Measurements from ENCODE around the gene SDK1.

Gene SDK1

DNA sequence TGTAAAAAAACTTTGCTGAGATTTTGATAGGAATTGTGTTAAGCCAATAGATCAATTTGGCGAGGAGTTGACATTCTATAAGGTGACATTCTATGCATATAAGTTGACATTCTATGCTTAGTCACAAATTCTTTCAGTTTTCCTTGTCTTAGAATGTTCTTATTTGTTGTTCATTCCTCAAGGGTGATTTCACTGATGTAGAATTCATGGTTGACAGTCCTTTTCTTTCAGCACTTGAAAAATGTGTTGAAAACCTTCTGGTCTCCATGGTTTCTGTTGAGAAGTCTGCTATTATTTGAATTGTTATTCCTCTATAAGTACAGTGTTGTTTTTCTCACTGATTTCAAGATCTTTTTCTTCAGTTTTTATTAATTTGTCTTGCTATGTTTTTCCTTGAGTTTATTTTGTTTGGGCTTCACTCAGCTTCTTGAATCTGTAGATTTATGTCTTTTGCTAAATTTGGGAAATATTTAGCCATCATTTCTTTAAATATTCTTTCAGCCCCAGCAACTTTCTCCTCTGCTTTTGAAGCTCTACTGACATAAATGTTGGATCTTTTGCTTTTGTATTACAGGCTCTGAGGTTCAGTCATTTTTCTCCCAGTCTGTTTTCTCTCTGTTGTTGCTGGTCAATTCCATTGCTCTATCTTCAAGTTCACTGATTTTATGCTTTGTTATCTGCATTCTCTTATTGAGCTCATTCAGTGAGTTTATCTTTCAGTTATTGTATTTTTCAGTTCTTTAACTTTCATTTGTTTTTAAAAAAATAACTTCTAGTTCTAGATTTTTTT lies 154.9 kb downstream of the SDK1 start:
- no peak overlapping the region for H3K4me3 ChIP-seq (ENCODE audit: low read depth, low read length)
- DNase-seq, result no peak
- TF ChIP-seq, protein P1, sequence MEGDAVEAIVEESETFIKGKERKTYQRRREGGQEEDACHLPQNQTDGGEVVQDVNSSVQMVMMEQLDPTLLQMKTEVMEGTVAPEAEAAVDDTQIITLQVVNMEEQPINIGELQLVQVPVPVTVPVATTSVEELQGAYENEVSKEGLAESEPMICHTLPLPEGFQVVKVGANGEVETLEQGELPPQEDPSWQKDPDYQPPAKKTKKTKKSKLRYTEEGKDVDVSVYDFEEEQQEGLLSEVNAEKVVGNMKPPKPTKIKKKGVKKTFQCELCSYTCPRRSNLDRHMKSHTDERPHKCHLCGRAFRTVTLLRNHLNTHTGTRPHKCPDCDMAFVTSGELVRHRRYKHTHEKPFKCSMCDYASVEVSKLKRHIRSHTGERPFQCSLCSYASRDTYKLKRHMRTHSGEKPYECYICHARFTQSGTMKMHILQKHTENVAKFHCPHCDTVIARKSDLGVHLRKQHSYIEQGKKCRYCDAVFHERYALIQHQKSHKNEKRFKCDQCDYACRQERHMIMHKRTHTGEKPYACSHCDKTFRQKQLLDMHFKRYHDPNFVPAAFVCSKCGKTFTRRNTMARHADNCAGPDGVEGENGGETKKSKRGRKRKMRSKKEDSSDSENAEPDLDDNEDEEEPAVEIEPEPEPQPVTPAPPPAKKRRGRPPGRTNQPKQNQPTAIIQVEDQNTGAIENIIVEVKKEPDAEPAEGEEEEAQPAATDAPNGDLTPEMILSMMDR (IDR thresholded peaks at IDR 0.05; ENCODE audit: low read depth, low read length), result no peak
- no peaks in the 10 kb centered on the region for H3K27me3 ChIP-seq (ENCODE audit: insufficient read depth, low read depth, severe bottlenecking)
- H3K27ac ChIP-seq, result no peak overlapping the region
- H3K36me3 ChIP-seq, result no peaks in the 10 kb centered on the region
- no peaks in the 10 kb centered on the region for H3K9me3 ChIP-seq (ENCODE audit: severe bottlenecking)

DNA sequence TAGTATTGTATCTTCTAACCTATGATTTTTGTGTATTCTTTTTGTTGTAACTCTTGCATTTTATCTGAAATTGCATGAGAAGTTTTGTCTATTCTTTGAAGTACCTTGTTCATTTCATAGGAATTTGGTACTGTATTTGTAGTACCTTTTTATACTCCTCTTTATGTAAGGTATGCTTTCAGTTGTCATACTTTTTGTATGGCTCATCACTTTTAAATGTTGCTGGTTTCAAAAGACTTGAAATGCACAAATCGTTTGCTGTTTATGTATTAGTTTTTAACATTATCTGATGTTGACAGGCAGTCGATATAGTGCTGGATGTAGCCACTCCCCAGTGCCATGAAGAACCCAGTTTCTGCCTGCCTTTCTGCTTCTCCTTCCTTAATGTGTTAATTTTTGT lies 158.1 kb downstream of the SDK1 start:
- no peak for DNase-seq
- TF ChIP-seq, protein P1 (IDR thresholded peaks at IDR 0.05; ENCODE audit: low read depth, low read length), result no peak
- no peaks in the 10 kb centered on the region for H3K36me3 ChIP-seq
- H3K27me3 ChIP-seq (ENCODE audit: insufficient read depth, low read depth, severe bottlenecking), result no peaks in the 10 kb centered on the region
- H3K4me3 ChIP-seq (ENCODE audit: low read depth, low read length), result no peak overlapping the region
- no peak overlapping the region for H3K27ac ChIP-seq
- no peaks in the 10 kb centered on the region for H3K9me3 ChIP-seq (ENCODE audit: severe bottlenecking)

DNA sequence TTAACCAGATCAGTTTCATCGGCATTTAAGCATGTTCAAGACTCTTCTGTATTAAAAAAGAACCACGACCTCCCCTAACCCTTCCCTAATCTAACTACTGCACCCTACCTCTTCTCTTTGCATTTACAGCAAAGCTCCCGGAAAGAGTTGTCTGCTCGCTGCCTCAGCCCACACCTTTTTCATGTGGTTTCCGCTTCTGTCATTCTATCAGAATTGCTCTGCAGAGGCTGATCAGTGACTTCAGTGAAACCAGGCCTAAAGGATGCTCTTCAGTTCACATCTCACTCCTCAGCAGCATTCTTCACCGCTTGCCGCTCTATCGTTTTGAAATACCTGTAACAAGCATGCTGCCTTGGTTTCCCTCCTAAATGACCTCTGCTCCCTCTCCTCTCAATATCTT lies 160.9 kb downstream of the SDK1 start:
- no peak overlapping the region for H3K27ac ChIP-seq
- H3K9me3 ChIP-seq (ENCODE audit: severe bottlenecking), result no peaks in the 10 kb centered on the region
- DNase-seq, result no peak
- H3K27me3 ChIP-seq (ENCODE audit: insufficient read depth, low read depth, severe bottlenecking), result no peaks in the 10 kb centered on the region
- H3K4me3 ChIP-seq (ENCODE audit: low read depth, low read length), result no peak overlapping the region
- TF ChIP-seq, protein P1 (IDR thresholded peaks at IDR 0.05; ENCODE audit: low read depth, low read length), result no peak
- no peaks in the 10 kb centered on the region for H3K36me3 ChIP-seq

DNA sequence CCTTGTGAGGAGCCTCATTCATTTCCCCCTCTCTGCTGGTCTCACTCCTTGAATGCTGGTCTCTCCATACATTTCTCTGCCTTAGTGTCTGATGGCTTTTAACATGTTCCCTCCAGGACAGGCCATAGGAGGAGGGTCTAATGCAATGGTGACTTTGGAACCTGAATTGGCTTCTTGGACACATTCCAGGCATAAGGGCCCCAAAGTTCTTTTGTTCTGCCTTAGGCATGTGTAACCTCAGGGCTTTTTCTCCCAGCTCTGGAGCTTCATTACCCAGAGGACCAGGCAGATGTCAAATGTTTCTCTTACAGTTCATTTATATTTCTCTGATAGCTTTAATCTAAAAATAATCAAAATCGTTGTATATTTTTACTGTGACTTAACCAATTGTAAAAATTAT lies 162.6 kb downstream of the SDK1 start:
- H3K36me3 ChIP-seq, result no peaks in the 10 kb centered on the region
- no peak overlapping the region for H3K27ac ChIP-seq
- no peak overlapping the region for H3K4me3 ChIP-seq (ENCODE audit: low read depth, low read length)
- no peaks in the 10 kb centered on the region for H3K27me3 ChIP-seq (ENCODE audit: insufficient read depth, low read depth, severe bottlenecking)
- TF ChIP-seq, protein P1 (IDR thresholded peaks at IDR 0.05; ENCODE audit: low read depth, low read length), result no peak
- H3K9me3 ChIP-seq (ENCODE audit: severe bottlenecking), result no peaks in the 10 kb centered on the region
- DNase-seq, result no peak

DNA sequence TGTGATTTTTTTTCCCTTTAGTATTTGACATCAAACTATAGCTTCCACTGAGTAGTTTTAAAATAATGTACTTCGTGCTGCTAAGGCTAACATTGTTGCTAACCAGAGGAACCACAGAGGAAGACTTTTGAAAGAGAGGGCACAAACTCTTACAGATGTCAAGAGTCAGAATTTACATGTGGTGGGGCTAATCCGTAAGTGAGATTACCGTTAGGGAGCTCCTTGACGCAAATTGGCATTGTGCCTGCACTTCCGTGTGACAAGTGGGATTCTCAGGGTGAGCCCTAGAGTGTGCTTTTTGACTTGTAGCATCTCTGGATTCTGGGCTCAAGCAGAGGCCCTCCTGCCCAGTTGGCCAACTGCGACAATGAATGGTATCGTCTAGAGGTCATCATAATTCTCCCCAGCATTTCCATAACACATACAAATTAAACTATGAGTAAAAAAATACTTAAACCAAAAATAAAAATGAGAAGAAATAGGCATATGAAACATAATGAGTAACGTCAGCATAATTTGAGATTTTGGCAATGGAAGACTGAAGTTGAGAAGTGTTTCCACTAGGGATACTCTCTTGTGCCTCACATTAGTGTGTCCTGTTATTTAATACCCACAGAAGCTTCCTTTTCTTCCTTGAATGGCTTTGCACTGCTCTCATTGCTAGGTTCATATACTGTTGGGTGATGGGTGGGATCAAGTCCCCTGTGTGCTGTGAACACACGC lies 164.0 kb downstream of the SDK1 start:
- TF ChIP-seq, protein P1 (IDR thresholded peaks at IDR 0.05; ENCODE audit: low read depth, low read length), result no peak
- no peak overlapping the region for H3K27ac ChIP-seq

More for the DNA sequence above, 164.0 kb downstream of the SDK1 start:
- Histone ChIP-seq H3K36me3 (no peaks in the 10 kb centered on the region), H3K27me3 (ENCODE audit: insufficient read depth, low read depth, severe bottlenecking) (no peaks in the 10 kb centered on the region), H3K9me3 (ENCODE audit: severe bottlenecking) (no peaks in the 10 kb centered on the region), H3K4me3 (ENCODE audit: low read depth, low read length) (no peak overlapping the region)
- DNase-seq, result no peak
